Sigmoid colon (tissue), 4 donors: ENCODE data around the gene TINAG.

Experiments used
- CTCF ChIP-seq, 4 experiments: fragments of 450-650 bp in 3 of 4; fragments of 200-600 bp in 1 of 4; IDR thresholded peaks; one replicate each; pipeline ENCODE4 v1.5.1; 2016 to 2019; ENCODE audit warnings: antibody characterized with exemption in 4 of 4, mild to moderate bottlenecking in 3 of 4, moderate library complexity in 2 of 4
- EP300 ChIP-seq, 4 donors: sonication (generic); formaldehyde crosslinking; IDR thresholded peaks; one replicate each; pipeline ENCODE4 v1.6.1; 2017; ENCODE audit warnings: antibody characterized with exemption in 4 of 4
- POLR2A ChIP-seq, 2 donors: fragments of 450-650 bp; IDR thresholded peaks; one replicate each; pipeline ENCODE4 v1.6.1; 2016; ENCODE audit warnings: antibody characterized with exemption in 2 of 2, mild to moderate bottlenecking in 2 of 2, moderate library complexity in 2 of 2
- POLR2AphosphoS5 ChIP-seq, 4 donors: sonication (generic); formaldehyde crosslinking; IDR thresholded peaks; one replicate each; pipeline ENCODE4 v1.6.1; 2017; ENCODE audit warnings: antibody characterized with exemption in 4 of 4

GRCh38 chr6:54262971-54263370, 45.3 kb upstream of the TINAG start:
- TF ChIP-seq CTCF (IDR thresholded peaks at IDR 0.05) (no peak), POLR2A (IDR thresholded peaks at IDR 0.05) (no peak), POLR2AphosphoS5 (IDR thresholded peaks at IDR 0.05) (no peak), EP300 (IDR thresholded peaks at IDR 0.05) (no peak)
